UCSD-AML1 (cell line): ENCODE measurements around the gene ZMYND11.

ENCODE experiments used
- DNase-seq: peaks from one replicate; lab custom pipeline; 2025; ENCODE audit not compliant: unreplicated experiment; lab: John Stamatoyannopoulos, UW

The ZMYND11 gene

DNA sequence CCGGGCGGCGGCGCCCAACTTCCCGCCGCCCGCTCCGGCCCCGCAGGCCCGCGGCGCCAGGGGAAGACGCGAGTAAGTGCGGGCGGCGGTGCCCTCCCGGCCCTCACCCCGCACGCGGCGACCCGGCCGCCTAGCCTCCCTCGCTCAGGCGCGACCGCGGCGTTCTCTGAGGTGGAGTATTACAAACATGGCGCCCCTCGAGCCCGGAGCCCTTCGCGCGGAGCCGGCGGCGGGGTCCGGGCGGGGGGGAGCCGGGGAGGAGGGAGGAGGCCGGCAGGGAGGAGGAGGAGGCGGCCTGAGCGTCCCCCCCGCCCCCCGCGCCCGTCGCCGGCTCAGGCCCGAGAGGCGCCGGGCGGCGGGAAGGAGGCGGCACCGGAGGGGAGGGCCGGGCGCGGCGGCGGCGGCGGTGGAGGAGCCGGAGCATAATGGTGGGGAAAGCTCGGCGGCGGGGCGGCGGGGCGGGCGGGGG lies at the start of gene ZMYND11:
Gene ZMYND11 (plus strand): TSS at position 324 of the 469 bp plus-strand sequence. CDS start 44,558 bp downstream, outside the sequence.
- peak; percentile 74 for DNase-seq

GRCh38 chr10:86031-86430 lies 49.2 kb upstream of the ZMYND11 start:
- no peak for DNase-seq

GRCh38 chr10:87177-88080 lies 47.8 kb upstream of the ZMYND11 start:
- DNase-seq = peak; percentile 47

GRCh38 chr10:88253-88652 lies 47.0 kb upstream of the ZMYND11 start:
- peak; percentile 60 for DNase-seq

- DNase-seq = no peak
Observed at GRCh38 chr10:89248-89647, 46.0 kb upstream of the ZMYND11 start.

- no peak for DNase-seq
Observed at GRCh38 chr10:90161-90560, 45.1 kb upstream of the ZMYND11 start.

DNA sequence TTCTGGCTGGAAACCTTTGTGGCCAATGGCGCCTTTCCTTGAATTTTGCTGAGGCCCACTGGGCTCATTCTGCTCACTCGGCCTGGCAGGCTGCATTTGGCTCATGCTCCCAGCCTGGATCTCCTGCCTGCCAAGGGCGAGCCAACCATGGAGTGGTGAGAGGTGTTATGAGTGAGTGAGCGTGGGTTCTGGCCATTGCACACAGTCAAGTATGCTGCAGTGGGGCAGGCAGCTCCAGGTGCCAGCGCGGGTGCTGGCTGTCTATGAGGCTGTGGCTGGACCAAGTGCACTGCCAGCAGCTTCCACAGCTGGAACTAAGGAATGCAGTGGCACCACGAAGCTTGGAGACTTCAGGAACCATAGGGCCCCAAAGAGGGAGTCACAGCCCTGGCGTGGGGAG lies 43.9 kb upstream of the ZMYND11 start:
- no peak for DNase-seq

GRCh38 chr10:92153-92552 lies 43.1 kb upstream of the ZMYND11 start:
- DNase-seq = no peak

GRCh38 chr10:92846-93245 lies 42.4 kb upstream of the ZMYND11 start:
- DNase-seq = no peak

DNA sequence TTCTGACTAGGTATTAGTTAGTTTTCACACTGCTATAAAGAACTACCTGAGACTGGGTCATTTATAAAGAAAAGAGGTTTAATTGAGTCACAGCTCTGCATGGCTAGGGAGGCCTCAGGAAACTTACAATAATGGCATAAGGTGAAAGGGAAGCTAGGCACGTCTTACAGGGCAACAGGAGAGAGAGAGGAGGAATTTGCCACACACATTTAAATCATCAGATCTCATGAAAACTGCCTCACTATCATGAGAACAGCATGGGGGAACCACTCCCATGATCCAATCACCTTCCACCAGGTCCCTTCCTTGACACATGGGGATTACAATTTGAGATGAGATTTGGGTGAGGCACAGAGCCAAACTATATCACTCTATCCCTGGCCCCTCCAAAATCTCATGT lies 40.6 kb upstream of the ZMYND11 start:
- DNase-seq = no peak

DNA sequence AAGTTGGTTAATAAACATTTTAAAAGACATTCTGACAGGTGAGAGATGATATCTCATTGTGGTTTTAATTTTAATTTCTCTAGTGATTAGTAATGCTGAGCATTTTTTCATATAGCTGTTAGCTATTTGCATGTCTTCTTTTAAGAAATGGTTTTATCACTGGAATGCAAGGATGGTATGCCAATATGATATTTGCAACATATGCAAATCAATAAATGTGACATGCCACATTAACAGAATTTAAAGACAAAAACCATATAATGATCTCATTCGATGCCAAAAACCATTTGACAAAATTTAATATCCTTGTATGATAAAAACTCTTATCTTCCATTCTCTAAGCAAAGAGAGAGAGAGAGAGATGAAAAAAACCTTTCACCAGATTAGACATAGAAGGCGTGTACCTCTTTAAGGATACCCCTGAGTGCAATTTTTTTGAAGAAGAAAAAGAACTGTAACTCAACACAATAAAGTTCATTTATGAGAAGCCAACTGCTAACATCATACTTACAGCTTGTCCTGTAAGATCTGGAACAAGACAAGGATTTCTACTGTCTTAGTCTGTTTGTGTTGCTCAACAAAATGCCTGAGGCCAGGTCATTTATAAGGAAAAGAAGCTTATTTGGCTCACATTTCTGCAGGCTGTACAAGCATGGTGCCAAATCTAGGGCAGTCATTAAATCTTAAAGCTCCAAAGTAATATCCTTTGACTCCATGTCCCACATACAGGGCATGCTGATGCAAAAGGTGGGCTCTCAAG lies 39.7 kb upstream of the ZMYND11 start:
- no peak for DNase-seq

- DNase-seq = no peak
Observed at GRCh38 chr10:96466-96865, 38.8 kb upstream of the ZMYND11 start.

DNA sequence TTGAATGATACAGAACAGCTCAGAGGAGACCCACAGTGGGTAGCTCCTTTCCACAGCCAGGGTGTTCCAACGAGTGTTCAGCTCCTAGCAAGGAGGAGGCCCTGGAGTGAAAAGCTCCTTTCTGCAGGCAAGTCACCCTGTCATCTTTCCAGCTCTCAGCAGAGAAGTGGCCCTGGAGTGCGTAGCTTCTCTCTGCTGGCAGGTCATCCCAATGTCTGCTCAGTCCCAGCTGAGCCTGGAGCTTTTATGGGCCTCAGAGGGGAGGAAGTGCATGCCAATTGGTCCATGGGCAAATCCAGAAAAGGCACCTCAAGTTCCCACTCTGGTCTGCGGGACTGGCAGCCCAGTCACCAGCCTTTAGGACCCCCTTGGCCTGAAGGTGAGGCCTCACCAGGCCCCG lies 30.8 kb upstream of the ZMYND11 start:
- no peak for DNase-seq

DNA sequence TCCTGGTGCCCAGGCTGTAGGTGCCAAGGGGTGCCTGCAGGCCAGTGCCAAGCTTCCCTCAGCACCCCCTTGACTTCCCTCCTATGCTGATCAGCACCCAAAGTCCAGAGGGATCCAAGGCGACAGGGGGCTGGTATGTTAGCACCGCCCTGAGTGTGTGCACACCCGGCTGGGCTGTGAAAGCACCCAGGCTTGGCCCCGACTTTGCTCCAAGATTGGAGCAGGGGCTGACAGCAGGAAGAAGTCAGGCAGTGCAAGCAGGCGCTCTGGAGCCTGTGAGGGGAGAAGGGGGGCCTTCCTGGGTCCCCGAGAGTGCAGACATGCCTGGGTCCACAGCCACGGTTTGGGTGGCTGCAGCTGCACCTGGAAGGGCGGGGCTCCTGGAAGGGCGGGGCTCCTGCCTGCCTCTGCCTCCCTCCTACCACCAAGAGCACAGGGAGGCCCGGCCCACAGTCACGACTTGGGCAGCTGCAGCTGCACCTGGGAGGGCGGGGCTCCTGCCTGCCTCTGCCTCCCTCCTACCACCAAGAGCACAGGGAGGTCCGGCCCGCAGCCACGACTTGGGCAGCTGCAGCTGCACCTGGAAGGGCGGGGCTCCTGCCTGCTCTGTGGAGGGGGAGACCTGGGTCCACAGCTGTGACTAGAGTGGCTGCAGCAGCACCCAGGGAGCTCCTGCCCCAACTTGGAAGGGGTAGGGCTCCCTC lies 30.2 kb upstream of the ZMYND11 start:
- DNase-seq = no peak

DNA sequence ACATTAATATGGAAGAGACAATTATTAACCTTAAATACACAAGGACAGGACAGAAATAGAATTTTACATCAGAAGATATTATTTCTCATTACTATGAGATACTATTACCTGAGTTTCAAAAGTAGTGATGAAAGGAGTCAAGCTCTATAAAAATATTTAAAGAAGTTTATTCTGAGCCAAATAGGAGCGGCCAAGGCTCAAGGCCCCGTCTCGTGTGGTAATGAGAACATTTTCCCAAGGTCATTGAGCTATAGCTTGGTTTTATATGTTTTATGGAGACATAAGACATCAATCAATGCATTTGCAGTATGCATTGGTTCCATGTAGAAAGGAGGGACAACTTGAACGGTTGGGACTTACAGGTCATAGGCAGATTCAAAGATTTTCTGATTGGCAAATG lies 29.4 kb upstream of the ZMYND11 start:
- DNase-seq = no peak

DNA sequence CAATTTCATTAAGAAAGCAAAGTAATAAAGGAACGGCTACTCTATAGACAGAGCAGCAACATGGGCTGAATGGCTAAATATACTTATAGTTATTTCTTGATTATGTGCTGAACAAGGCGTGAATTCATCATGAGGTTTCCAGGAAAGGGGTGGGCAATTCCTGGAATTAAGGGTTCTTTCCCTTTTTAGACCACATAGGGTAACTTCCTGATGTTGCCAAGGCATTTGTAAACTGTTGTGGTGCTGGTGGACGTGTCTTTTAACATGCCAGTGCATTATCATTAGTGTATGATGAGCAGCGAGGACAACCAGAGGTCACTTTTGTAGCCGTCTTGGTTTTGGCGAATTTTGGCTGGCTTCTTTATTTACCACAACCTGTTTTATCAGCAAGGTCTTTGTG lies 28.5 kb upstream of the ZMYND11 start:
- DNase-seq = no peak

- no peak for DNase-seq
Observed at GRCh38 chr10:112246-112645, 23.0 kb upstream of the ZMYND11 start.

DNA sequence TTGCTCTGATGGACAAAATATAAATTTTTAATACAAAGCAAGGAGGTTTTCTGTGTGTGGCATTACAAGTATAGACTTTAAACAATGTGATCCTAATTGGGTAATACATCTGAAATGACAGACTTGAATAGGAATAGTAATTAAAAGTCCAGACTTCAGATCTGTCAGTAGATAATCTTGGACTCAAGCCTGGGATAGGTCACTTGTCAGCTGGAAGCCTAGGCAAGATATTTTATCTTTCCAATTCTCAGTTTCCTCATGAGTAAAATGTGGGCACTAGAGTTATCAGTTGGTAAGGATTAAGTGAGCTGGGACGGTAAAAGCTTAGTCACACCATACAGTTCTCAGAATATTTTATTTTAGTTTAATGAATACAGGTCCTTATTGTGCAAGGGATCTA lies 10.4 kb upstream of the ZMYND11 start:
- DNase-seq = no peak

- DNase-seq = peak; percentile 60
Observed at GRCh38 chr10:127612-128432, 7.4 kb upstream of the ZMYND11 start.

DNA sequence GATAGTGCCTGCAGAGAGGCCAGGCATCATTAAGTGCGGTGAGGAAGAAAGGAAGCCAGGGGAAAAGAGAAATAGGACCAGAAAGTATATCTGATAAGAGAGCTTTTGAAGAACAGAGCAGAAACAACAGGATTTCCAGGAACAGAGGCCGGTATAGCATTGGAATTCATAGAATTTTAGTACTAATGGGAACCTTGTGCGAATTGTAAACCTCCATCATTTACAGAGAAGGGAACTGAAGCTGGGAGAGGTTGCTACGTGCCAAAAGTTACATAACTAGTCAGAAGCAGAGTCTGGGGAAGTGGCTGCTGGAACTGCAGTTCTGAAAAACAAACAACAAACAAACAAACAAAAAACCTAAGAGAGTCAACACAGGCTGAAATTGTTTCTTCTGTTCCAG lies 5.4 kb upstream of the ZMYND11 start:
- no peak for DNase-seq
